GM21619 (cell line): Measurements from ENCODE around the gene NEDD8.
"Not testable (repeated sequence)": the region's sequence is repeated elsewhere in the genome, so short reads cannot be mapped to it uniquely, and the experiment has no call there.

ENCODE experiments used
- ATAC-seq: cut with Tn5 transposase; IDR thresholded peaks from one replicate; pipeline ENCODE4 v1.9.1; 2021; ENCODE audit not compliant: unreplicated experiment

The NEDD8 gene

DNA sequence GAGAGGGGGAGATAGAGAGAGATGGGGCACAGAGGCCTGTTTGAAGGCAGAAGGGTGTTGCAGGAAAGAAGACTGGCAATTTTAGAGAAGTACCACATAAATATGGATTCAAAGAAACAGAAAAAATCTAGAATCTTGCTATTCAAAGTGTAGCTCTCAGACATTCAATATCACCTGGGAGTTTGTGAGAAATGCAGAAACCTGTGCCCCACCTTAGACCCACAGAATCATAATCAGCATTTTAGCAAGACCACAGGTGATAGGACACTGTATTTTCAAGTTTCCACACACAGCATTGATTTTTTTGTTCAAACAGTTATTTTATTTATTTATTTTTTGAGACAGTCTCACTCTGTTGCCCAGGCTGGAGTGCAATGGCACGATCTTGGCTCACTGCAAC is 3.3 kb downstream of the NEDD8 start:
- no peak for ATAC-seq

GRCh38 chr14:24226473-24226872 is 5.7 kb downstream of the NEDD8 start:
- ATAC-seq, result no peak

GRCh38 chr14:24224618-24225071 is 7.5 kb downstream of the NEDD8 start:
- no peak for ATAC-seq

GRCh38 chr14:24222987-24223386 is 9.2 kb downstream of the NEDD8 start:
- ATAC-seq, result not testable (repeated sequence)

- no peak for ATAC-seq
These were observed 12.6 kb downstream of the NEDD8 start for GRCh38 chr14:24219521-24219920.

DNA sequence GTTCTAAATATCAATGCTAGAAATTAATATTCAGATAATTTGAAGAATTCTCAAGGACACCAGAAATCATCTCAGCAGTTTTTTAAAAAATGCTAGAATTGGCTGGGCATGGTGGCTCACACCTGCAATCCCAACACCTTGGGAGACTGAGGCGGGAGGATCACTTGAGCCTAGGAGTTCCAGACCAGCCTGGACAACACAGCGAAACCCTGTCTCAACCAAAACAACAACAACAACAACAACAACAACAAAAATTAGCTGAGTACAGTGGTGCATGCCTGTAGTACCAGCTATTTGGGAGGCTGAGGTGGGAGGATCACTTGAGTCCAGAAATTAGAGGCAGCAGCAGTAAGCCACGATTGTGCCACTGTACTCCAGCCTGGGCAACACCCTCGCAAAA is 13.1 kb downstream of the NEDD8 start:
- ATAC-seq, result no peak

DNA sequence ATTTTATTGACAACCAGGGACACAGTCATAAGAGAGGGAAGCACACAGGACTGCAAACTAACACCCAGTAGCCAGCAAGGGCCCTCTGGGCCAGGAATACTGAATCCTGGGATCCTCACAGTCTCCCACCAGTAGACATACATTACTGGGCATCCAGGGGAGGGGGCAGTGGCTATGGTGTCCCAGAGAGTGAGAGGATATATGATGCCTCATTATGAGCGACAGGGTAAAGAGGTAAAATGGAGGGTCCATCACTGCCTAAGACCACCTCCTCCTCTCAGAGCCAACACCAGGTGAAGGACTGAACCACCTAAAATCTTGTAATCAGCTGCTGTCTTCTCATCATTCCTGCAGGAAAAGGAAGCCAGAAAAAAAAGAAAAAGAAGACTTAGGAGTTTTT is 15.3 kb downstream of the NEDD8 start:
- not testable (repeated sequence) for ATAC-seq

- no peak for ATAC-seq
These were observed 15.8 kb downstream of the NEDD8 start for GRCh38 chr14:24216345-24216699.

DNA sequence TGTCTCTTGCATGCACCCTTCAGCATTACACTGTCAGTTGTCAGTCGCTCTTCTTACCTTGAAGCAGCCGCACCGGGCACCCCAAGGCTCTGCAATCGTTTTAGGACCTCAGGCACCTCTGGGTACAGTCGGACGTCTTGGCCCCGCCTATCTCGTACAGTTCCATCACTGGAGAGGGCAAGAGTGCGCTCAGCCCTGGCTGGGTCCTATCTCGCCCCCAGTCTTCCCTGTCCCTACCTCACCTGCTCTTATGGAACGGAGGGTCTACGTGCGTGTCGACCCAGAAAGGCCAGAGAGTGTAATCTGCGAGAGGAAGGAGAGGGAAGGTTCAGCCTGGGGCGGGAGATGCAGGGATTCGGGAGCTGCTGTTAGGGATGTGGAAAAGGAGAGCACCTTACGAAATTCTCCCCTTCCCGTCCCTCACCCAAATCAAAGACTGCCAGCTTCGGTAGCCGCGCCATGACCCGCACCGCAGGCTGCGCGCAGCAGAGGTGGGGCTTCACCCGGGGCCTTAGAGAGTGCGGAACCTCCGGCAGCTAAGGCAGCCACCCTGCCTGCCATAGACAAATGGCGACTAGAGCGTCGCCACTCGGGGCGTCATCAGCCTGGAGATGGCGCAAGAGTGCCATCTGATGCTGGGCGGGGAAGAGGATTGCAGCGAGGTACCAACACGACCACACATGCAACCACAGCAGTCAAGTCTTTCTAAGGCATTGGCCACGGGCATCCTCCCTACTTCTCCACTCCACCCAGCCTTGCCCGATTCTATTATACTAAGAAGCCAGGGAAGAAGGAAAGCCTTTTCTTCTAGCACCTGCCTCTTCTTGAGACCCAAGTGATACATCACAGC is 16.4 kb downstream of the NEDD8 start, which contains the start of gene MDP1:
MDP1 (minus strand) TSS at position 572 of the 850 bp plus-strand sequence; CDS start at position 461, 111 bp downstream.
- peak; percentile 60 for ATAC-seq

DNA sequence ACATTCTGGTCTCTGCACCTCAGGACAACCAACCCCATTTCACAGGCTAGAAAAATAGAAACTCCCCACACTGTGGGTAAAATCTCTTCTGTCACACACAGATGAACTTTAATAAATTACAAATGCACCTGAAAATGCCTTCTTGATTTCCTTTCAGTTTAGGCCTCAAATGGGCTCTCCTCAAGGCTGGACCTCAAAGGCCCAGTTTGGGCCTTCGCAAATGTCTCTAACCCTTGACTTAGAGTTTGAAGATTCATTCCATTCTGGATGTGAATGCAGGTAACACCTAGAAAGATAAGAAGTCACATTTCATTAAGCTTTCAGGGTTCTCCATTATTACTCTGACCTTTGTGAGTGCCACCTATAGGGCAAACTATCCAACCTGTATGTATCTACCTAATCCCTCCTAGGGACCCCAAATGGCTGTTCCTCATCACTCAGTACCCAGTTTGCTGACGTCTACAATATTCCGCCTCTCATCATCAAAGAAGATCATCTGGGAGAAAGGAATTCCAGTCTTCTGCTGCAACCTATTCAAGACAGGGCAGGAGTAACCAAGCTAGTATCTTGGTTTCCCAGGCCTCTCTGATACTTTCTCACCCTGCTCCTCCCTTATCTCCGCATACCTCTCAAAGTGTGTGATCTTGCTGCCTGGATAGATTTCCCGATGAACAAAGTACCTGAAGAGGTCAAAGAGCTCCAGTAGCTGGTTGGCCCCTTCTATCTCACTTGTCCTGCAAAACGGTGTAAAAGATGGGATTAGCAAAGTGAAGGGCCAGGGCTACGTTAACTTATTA is 18.1 kb downstream of the NEDD8 start:
- ATAC-seq, result no peak

GRCh38 chr14:24212924-24213865 is 19.0 kb downstream of the NEDD8 start, which contains the start of gene CHMP4A:
Gene CHMP4A (minus strand): TSS chr14:24213488. CDS start chr14:24213439, 49 bp downstream.
- ATAC-seq, result peak; percentile 77

DNA sequence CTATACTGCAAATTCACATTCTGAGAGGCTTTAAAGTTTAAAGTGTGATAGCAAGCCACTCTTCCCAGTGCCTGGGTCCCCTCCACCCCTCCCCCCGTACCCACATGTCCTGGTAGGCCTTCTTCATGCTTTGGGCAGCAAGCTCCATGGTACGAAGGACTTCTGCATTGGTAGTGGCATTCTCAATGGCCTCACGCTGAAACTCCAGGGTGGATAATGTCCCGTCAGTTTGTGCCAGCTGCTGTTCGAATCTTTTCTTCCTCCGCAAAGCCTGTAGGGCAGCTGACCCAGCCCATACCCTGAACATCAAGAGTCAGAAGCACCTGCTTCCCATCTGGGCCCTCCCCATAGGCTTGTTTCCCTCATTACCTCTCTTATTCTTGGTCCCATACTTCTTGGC is 20.9 kb downstream of the NEDD8 start:
- ATAC-seq, result no peak

GRCh38 chr14:24207625-24208024 is 24.5 kb downstream of the NEDD8 start:
- ATAC-seq, result no peak

- no peak for ATAC-seq
These were observed 25.0 kb downstream of the NEDD8 start for GRCh38 chr14:24207104-24207551.

DNA sequence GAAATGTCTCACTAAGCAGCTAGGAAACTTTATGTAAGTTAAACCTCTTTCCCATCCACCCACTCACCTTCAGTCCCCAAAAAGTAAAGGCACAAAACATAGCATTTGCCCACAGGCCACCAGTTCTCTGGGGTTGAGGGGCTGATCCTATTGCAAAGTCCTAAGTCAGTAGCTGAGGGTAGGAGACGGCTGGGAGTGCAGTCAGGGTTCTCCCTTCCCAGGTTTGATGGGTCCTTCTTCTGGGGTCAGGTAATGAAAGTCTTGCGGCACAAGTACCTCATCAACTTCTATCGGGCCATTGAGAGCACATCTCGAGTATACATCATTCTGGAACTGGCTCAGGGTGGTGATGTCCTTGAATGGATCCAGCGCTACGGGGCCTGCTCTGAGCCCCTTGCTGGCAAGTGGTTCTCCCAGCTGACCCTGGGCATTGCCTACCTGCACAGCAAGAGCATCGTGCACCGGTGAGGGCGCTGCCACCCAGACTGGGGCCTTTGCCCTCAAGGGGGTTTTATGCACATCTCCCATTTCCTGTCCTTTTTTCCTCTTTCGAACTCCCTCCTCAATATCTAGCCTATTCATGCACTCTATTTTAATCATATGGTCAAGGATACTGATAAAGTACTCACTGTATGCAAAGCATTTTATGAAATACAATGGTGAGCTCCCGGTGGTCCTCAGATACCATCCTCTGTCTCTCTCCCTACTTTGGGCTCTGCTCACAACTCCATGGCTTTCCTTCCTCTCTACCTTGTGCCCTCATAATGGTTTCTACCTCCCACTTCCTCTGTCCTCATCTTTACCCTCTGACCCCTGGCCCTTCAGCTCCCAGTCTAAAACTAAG is 25.7 kb downstream of the NEDD8 start:
- ATAC-seq, result no peak

GRCh38 chr14:24204163-24205146 is 27.7 kb downstream of the NEDD8 start:
- no peak for ATAC-seq

GRCh38 chr14:24203249-24203886 is 28.8 kb downstream of the NEDD8 start:
- not testable (repeated sequence) for ATAC-seq

DNA sequence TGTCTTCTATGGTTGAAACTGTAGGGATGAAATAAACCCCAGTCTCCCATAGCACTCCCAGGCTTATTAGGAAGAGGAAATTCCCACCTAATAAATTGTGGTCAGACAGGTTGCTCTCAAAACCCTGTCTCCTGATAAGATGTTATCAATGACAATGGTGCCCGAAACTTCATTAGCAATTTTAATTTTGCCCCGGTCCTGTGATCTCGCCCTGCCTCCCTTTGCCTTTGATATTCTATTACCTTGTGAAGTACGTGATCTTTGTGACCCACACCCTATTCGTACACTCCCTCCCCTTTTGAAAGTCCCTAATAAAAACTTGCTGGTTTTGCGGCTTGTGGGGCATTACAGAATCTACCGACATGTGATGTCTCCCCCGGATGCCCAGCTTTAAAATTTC is 29.6 kb downstream of the NEDD8 start:
- not testable (repeated sequence) for ATAC-seq
